ENCODE measurements around the gene COL28A1.
"Not testable (repeated sequence)": the region's sequence is repeated elsewhere in the genome, so short reads cannot be mapped to it uniquely, and the experiment has no call there.

COL28A1 gene

DNA sequence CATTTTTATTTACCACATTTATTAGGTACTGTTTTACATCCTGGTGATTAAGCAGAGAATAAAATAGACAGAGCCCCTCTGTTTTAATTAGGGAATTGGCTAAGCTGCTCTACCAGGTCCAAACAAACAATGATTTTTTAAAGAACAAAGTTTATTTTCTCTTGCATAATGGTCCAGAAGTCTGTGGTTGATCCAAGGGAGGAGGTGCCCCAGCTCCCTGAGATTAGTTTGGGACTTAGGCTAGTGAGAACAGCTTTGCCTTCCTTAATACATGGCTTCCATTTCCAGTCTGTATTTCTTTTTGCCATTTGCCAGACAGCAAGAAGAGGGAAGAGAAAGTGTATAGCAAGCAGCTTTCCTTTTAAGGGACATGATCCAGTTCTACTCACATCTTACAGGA is 28.1 kb upstream of the COL28A1 start:
- Histone ChIP-seq H3K9me3 (ENCODE audit: insufficient read depth, low read depth, low read length) (no peaks in the 10 kb centered on the region), H3K9me2 (replicated peaks; ENCODE audit: low read depth, low read length) (no peaks in the 10 kb centered on the region), H3K4me2 (ENCODE audit: low read depth, low read length, poor library complexity, severe bottlenecking) (no peak overlapping the region), H3K36me3 (ENCODE audit: insufficient read depth, low read length) (no peaks in the 10 kb centered on the region), H3K4me3 (ENCODE audit: low read length, poor library complexity, severe bottlenecking) (no peak overlapping the region), H3K4me1 (ENCODE audit: insufficient read depth, low read length, poor library complexity, severe bottlenecking) (peaks cover 25% of the 10 kb centered on the region), H3K79me2 (ENCODE audit: insufficient read depth, low read length) (peaks cover 18% of the 10 kb centered on the region), H2AFZ (ENCODE audit: low read length) (no peak overlapping the region), H3K27me3 (ENCODE audit: insufficient read depth, low read length, poor library complexity, severe bottlenecking) (no peaks in the 10 kb centered on the region), H3K9ac (ENCODE audit: low read depth, low read length, poor library complexity, severe bottlenecking) (no peak overlapping the region), H3F3A (ENCODE audit: low read depth) (no peaks in the 10 kb centered on the region), H4K20me1 (ENCODE audit: insufficient read depth, low read length, poor library complexity, severe bottlenecking) (peaks cover 7% of the 10 kb centered on the region)
- TF ChIP-seq EZH2phosphoT487 (IDR thresholded peaks at IDR 0.05; ENCODE audit: borderline replicate concordance) (no peak), CTCF (conservative IDR thresholded peaks at IDR 0.05; ENCODE audit: low read length) (no peak)

DNA sequence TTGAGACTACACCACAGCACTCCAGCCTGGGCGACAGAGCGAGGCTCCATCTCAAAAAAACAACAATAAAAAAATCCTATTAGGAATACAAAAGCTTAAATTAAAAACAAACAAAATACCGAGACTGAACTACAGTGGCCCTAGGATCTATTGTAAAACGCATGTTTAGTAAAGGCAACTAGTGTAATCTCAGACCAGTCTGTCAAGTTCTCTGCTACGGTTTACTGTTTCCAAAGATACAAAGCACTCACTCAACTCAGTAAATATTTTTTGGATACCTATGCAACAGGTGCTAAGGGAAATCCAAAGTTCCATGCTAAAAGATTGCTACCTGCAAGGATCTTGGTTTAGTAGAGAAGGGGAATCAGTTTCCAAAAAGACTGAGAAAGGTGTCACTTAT is 27.6 kb upstream of the COL28A1 start:
- no peak for TF ChIP-seq CTCF (conservative IDR thresholded peaks at IDR 0.05; ENCODE audit: low read length)
- TF ChIP-seq EZH2phosphoT487 (IDR thresholded peaks at IDR 0.05; ENCODE audit: borderline replicate concordance) = no peak
- Histone ChIP-seq H3K4me2 (ENCODE audit: low read depth, low read length, poor library complexity, severe bottlenecking) (no peak overlapping the region), H3K4me3 (ENCODE audit: low read length, poor library complexity, severe bottlenecking) (no peak overlapping the region), H3K27me3 (ENCODE audit: insufficient read depth, low read length, poor library complexity, severe bottlenecking) (no peaks in the 10 kb centered on the region), H3K9me3 (ENCODE audit: insufficient read depth, low read depth, low read length) (no peaks in the 10 kb centered on the region), H3F3A (ENCODE audit: low read depth) (no peaks in the 10 kb centered on the region), H3K79me2 (ENCODE audit: insufficient read depth, low read length) (peaks cover 12% of the 10 kb centered on the region), H4K20me1 (ENCODE audit: insufficient read depth, low read length, poor library complexity, severe bottlenecking) (peaks cover 1% of the 10 kb centered on the region), H2AFZ (ENCODE audit: low read length) (no peak overlapping the region), H3K9me2 (replicated peaks; ENCODE audit: low read depth, low read length) (no peaks in the 10 kb centered on the region), H3K36me3 (ENCODE audit: insufficient read depth, low read length) (no peaks in the 10 kb centered on the region), H3K4me1 (ENCODE audit: insufficient read depth, low read length, poor library complexity, severe bottlenecking) (peaks cover 19% of the 10 kb centered on the region), H3K9ac (ENCODE audit: low read depth, low read length, poor library complexity, severe bottlenecking) (no peak overlapping the region)

DNA sequence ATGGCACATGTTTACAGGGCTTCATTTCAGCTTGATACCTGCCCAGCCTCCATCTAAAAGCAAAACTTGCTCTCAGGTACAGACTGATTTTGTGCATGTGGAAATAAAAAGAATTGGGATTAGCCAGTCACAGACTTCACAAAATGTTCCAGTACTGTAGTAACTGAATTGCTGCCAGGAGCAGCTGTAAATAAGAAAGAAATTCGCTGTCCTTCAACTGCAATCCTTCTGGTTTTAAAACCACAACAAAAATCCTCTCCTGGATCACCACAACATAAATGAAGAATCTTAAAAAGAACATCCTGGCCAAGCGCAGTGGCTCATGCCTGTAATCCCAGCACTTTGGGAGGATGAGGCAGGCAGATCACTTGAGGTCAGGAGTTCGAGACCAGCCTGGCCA is 27.1 kb upstream of the COL28A1 start:
- H4K20me1 ChIP-seq (ENCODE audit: insufficient read depth, low read length, poor library complexity, severe bottlenecking) = no peaks in the 10 kb centered on the region
- no peak overlapping the region for H3K4me3 ChIP-seq (ENCODE audit: low read length, poor library complexity, severe bottlenecking)
- H3K9ac ChIP-seq (ENCODE audit: low read depth, low read length, poor library complexity, severe bottlenecking) = no peak overlapping the region
- no peaks in the 10 kb centered on the region for H3K27me3 ChIP-seq (ENCODE audit: insufficient read depth, low read length, poor library complexity, severe bottlenecking)
- no peaks in the 10 kb centered on the region for H3K9me3 ChIP-seq (ENCODE audit: insufficient read depth, low read depth, low read length)
- H3K36me3 ChIP-seq (ENCODE audit: insufficient read depth, low read length) = no peaks in the 10 kb centered on the region
- no peak overlapping the region for H2AFZ ChIP-seq (ENCODE audit: low read length)
- H3K4me2 ChIP-seq (ENCODE audit: low read depth, low read length, poor library complexity, severe bottlenecking) = no peak overlapping the region
- no peak for TF ChIP-seq CTCF (conservative IDR thresholded peaks at IDR 0.05; ENCODE audit: low read length)
- TF ChIP-seq EZH2phosphoT487 (IDR thresholded peaks at IDR 0.05; ENCODE audit: borderline replicate concordance) = no peak
- peaks cover 14% of the 10 kb centered on the region for H3K4me1 ChIP-seq (ENCODE audit: insufficient read depth, low read length, poor library complexity, severe bottlenecking)
- H3K9me2 ChIP-seq (replicated peaks; ENCODE audit: low read depth, low read length) = no peaks in the 10 kb centered on the region
- no peaks in the 10 kb centered on the region for H3F3A ChIP-seq (ENCODE audit: low read depth)
- H3K79me2 ChIP-seq (ENCODE audit: insufficient read depth, low read length) = peaks cover 7% of the 10 kb centered on the region

- H3K4me1 ChIP-seq (ENCODE audit: insufficient read depth, low read length, poor library complexity, severe bottlenecking); H3K9me3 ChIP-seq (ENCODE audit: insufficient read depth, low read depth, low read length); H3K4me2 ChIP-seq (ENCODE audit: low read depth, low read length, poor library complexity, severe bottlenecking); H3K79me2 ChIP-seq (ENCODE audit: insufficient read depth, low read length); H2AFZ ChIP-seq (ENCODE audit: low read length); H3K4me3 ChIP-seq (ENCODE audit: low read length, poor library complexity, severe bottlenecking); H3K27me3 ChIP-seq (ENCODE audit: insufficient read depth, low read length, poor library complexity, severe bottlenecking); H3F3A ChIP-seq (ENCODE audit: low read depth); H3K9me2 ChIP-seq (replicated peaks; ENCODE audit: low read depth, low read length); H4K20me1 ChIP-seq (ENCODE audit: insufficient read depth, low read length, poor library complexity, severe bottlenecking); H3K36me3 ChIP-seq (ENCODE audit: insufficient read depth, low read length); H3K9ac ChIP-seq (ENCODE audit: low read depth, low read length, poor library complexity, severe bottlenecking): not testable (repeated sequence)
Measured at GRCh38 chr7:7561591-7561990, 25.9 kb upstream of the COL28A1 start.
